Keratinocyte (primary cell): ENCODE measurements around the gene FAM219A.
"Not testable (repeated sequence)": the region's sequence is repeated elsewhere in the genome, so short reads cannot be mapped to it uniquely, and the experiment has no call there.

Source experiments
- CTCF ChIP-seq, 3 experiments: IDR thresholded peaks in 1 of 3; conservative IDR thresholded peaks in 1 of 3; optimal IDR thresholded peaks in 1 of 3; 2 replicates in 2 of 3; 3 replicates in 1 of 3; pipeline versions ENCODE3 to v1.5.1; 2011; ENCODE audit warnings: low read length in 3 of 3, mild to moderate bottlenecking in 3 of 3, moderate library complexity in 2 of 3, control low read depth in 1 of 3, inconsistent platforms in 1 of 3; ENCODE audit not compliant: insufficient read depth in 2 of 3; ENCODE audit errors: extremely low read depth in 1 of 3
- EZH2 ChIP-seq: IDR thresholded peaks from one replicate; pipeline ENCODE4 v1.6.1; 2012; ENCODE audit warnings: inconsistent platforms, mild to moderate bottlenecking, low read length, moderate library complexity

GRCh38 chr9:34438465-34438864 is 19.9 kb downstream of the FAM219A start:
- not testable (repeated sequence) for TF ChIP-seq EZH2; CTCF (optimal IDR thresholded peaks at IDR 0.05 in 1 of 3, IDR thresholded peaks at IDR 0.05 in 1 of 3, conservative IDR thresholded peaks at IDR 0.05 in 1 of 3; ENCODE audit: extremely low read depth in 1 of 3, insufficient read depth in 2 of 3, low read length in 3 of 3)
